Measurements from ENCODE around the gene HPS5. TPM values are rescaled to one million over a fixed set of nuclear protein-coding genes. Genes with fewer than 3 reads are reported as not detected.

The HPS5 gene
- total and polyA plus RNA-seq, 2 of the 13 experiments (the other 11 are each of a cell fraction or from before 2014, with no cell fraction given) = 6.6 to 25.5 TPM

DNA sequence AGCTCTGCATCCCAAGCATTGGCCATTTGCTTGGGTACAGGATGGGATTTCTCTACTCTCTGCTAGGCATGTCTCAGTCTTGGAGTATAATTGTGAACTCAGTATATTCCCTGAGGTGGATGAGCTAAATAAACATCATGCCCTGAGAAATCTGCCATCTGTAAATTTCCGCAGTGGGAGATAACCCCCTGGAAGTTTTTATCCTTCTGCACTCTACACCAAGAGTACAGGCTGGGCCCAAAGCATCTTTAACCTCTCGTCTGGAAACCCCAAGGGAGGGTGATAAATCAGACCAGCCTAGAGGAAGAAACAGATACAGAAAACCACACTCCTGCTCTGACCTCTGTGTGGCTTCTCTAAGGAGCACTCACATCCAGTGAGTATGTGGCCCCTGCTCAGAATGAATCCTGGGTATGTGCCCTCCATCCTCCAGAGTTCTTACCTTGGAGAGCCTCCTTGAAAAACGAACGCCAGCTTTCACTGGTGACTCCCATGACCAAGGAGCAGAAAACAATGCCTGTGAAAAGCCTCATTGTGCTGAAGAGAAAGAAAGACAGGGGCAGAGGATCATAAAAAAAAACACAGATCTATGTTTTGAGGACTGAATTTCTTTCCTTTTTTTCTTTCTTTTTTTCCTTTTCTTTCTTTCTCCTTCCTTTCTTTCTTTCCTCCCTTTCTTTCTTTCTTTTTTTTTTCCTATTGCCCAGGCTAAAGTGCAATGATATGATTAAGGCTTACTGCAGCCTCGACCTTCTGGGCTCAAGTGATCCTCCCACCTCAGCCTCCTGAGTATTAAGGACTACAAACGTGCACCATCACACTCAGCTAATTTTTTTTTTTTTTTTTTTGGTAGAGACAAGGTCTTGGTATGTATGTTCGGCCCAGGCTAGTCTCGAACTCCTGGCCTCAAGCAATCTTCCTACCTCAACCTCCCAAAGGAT, 86.3 kb downstream of the HPS5 start:
- Histone ChIP-seq H3K4me3 (replicated peaks in 1 of 3; ENCODE audit: insufficient read depth in 1 of 3, low read depth in 2 of 3, low read length in 3 of 3) (peak overlapping the region; percentile 28 to 53 (median 32); a peak in 3 of 6 replicates), H3K27ac (ENCODE audit: extremely low read length, insufficient read depth, low read length) (peak overlapping the region; percentile 72), H3K36me3 (replicated peaks in 1 of 2; ENCODE audit: control insufficient read depth in 1 of 2, insufficient read depth in 2 of 2, low read length in 2 of 2) (no peaks in the 10 kb centered on the region), H3K4me1 (ENCODE audit: insufficient read depth, low read length) (peaks cover 99% of the 10 kb centered on the region), H3K9ac (ENCODE audit: insufficient read depth, low read depth, low read length) (peak overlapping the region; percentile 56), H3K27me3 (ENCODE audit: control insufficient read depth in 1 of 2, insufficient read depth in 2 of 2, low read length in 2 of 2) (no peaks in the 10 kb centered on the region), H3K4me2 (ENCODE audit: low read depth, low read length) (peak overlapping the region; percentile 71), H4K20me1 (ENCODE audit: insufficient read depth, low read length) (no peaks in the 10 kb centered on the region), H2AFZ (ENCODE audit: low read length) (no peak overlapping the region), H3K79me2 (ENCODE audit: insufficient read depth, low read length) (peaks cover 13% of the 10 kb centered on the region), H3K9me3 (ENCODE audit: low read length) (no peaks in the 10 kb centered on the region)
- no TSS peak for BruUV-seq (replicated peaks)
- 54% methylated on average over 8 of the region's 8 CpGs for WGBS (ENCODE audit: low lambda C conversion rate)
- FAIRE-seq = no peak
- DNase-seq (ENCODE audit: low spot score) = no peak
- ATAC-seq = no peak
- in situ Hi-C loops (cut with HindIII; ENCODE audit: extremely low pct_ligation_motif_present, low pct_unique_long_range_greater_than_20kb) (no loop called here), intact Hi-C loops (cut with micrococcal nuclease; ENCODE audit: unreplicated experiment) (loop anchor here (10.0 kb wide), 1 partner anchor 89 kb away; the partner anchor contains the start of genes GTF2H1 and HPS5)
- CTCF ChIA-PET (ENCODE audit: low intra/inter-chr PET ratio, low total read pairs) = no interaction called here
- POLR2A ChIA-PET = interaction anchor here (1.4 to 4.8 kb wide), 2 partner anchors 9 to 11 kb away, joined by 3 to 37 read pairs; no protein-coding TSS in a partner anchor
- TF ChIP-seq PITX1 (CRISPR knock-in tag; IDR thresholded peaks at IDR 0.05) = peak; percentile 11; the same call in 1 of the 2 replicates
- TF ChIP-seq, protein P1, sequence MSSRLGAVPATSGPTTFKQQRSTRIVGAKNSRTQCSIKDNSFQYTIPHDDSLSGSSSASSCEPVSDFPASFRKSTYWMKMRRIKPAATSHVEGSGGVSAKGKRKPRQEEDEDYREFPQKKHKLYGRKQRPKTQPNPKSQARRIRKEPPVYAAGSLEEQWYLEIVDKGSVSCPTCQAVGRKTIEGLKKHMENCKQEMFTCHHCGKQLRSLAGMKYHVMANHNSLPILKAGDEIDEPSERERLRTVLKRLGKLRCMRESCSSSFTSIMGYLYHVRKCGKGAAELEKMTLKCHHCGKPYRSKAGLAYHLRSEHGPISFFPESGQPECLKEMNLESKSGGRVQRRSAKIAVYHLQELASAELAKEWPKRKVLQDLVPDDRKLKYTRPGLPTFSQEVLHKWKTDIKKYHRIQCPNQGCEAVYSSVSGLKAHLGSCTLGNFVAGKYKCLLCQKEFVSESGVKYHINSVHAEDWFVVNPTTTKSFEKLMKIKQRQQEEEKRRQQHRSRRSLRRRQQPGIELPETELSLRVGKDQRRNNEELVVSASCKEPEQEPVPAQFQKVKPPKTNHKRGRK (CRISPR knock-in tag; IDR thresholded peaks at IDR 0.05) = peak; percentile 63; the same call in 1 of the 2 replicates
- TF ChIP-seq ZNF263 (CRISPR knock-in tag; IDR thresholded peaks at IDR 0.05) = peak; percentile 68
- no peak for TF ChIP-seq SP4 (CRISPR knock-in tag; IDR thresholded peaks at IDR 0.05)
- TF ChIP-seq KAT2B (IDR thresholded peaks at IDR 0.05; ENCODE audit: borderline replicate concordance, low read depth, low read length) = no peak
- TF ChIP-seq SP5 (CRISPR knock-in tag; IDR thresholded peaks at IDR 0.05; ENCODE audit: borderline replicate concordance, low read depth) = no peak
- TF ChIP-seq ADNP (CRISPR knock-in tag; IDR thresholded peaks at IDR 0.05) = peak; percentile 13; the same call in 1 of the 2 replicates
- TF ChIP-seq, protein P2, sequence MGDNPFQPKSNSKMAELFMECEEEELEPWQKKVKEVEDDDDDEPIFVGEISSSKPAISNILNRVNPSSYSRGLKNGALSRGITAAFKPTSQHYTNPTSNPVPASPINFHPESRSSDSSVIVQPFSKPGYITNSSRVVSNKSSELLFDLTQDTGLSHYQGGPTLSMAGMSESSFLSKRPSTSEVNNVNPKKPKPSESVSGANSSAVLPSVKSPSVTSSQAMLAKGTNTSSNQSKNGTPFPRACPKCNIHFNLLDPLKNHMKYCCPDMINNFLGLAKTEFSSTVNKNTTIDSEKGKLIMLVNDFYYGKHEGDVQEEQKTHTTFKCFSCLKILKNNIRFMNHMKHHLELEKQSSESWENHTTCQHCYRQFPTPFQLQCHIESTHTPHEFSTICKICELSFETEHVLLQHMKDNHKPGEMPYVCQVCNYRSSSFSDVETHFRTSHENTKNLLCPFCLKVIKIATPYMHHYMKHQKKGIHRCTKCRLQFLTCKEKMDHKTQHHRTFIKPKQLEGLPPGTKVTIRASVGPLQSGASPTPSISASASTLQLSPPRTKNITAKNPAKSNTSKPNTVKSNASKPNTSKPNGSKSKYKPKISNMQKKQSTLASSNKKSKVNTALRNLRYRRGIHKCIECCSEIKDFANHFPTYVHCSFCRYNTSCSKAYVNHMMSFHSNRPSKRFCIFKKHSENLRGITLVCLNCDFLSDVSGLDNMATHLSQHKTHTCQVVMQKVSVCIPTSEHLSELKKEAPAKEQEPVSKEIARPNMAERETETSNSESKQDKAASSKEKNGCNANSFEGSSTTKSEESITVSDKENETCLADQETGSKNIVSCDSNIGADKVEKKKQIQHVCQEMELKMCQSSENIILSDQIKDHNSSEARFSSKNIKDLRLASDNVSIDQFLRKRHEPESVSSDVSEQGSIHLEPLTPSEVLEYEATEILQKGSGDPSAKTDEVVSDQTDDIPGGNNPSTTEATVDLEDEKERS (CRISPR knock-in tag; IDR thresholded peaks at IDR 0.05) = peak; percentile 42; the same call in 1 of the 2 replicates
- TF ChIP-seq CAMTA2 (CRISPR knock-in tag; IDR thresholded peaks at IDR 0.05; ENCODE audit: borderline replicate concordance) = no peak
- TF ChIP-seq ZFX (CRISPR knock-in tag; IDR thresholded peaks at IDR 0.05; ENCODE audit: low read depth) = 0 out of 2 replicates have a peak, but pooled peaks have one; percentile 16
- TF ChIP-seq, protein P3, sequence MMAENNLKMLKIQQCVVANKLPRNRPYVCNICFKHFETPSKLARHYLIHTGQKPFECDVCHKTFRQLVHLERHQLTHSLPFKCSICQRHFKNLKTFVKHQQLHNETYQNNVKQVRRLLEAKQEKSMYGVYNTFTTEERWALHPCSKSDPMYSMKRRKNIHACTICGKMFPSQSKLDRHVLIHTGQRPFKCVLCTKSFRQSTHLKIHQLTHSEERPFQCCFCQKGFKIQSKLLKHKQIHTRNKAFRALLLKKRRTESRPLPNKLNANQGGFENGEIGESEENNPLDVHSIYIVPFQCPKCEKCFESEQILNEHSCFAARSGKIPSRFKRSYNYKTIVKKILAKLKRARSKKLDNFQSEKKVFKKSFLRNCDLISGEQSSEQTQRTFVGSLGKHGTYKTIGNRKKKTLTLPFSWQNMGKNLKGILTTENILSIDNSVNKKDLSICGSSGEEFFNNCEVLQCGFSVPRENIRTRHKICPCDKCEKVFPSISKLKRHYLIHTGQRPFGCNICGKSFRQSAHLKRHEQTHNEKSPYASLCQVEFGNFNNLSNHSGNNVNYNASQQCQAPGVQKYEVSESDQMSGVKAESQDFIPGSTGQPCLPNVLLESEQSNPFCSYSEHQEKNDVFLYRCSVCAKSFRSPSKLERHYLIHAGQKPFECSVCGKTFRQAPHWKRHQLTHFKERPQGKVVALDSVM (CRISPR knock-in tag; IDR thresholded peaks at IDR 0.05) = peak; percentile 91
- TF ChIP-seq, protein P4, sequence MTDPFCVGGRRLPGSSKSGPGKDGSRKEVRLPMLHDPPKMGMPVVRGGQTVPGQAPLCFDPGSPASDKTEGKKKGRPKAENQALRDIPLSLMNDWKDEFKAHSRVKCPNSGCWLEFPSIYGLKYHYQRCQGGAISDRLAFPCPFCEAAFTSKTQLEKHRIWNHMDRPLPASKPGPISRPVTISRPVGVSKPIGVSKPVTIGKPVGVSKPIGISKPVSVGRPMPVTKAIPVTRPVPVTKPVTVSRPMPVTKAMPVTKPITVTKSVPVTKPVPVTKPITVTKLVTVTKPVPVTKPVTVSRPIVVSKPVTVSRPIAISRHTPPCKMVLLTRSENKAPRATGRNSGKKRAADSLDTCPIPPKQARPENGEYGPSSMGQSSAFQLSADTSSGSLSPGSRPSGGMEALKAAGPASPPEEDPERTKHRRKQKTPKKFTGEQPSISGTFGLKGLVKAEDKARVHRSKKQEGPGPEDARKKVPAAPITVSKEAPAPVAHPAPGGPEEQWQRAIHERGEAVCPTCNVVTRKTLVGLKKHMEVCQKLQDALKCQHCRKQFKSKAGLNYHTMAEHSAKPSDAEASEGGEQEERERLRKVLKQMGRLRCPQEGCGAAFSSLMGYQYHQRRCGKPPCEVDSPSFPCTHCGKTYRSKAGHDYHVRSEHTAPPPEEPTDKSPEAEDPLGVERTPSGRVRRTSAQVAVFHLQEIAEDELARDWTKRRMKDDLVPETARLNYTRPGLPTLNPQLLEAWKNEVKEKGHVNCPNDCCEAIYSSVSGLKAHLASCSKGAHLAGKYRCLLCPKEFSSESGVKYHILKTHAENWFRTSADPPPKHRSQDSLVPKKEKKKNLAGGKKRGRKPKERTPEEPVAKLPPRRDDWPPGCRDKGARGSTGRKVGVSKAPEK (CRISPR knock-in tag; IDR thresholded peaks at IDR 0.05; ENCODE audit: borderline replicate concordance) = 0 out of 2 replicates have a peak, but pooled peaks have one; percentile 44
